Astrocyte of the cerebellum (primary cell): Measurements from ENCODE around the gene FER1L5.

ENCODE experiments used
- DNase-seq: peaks from one replicate; pipeline ENCODE4 v3.0.0-alpha.2; 2011; ENCODE audit warnings: low read depth
- H3K4me3 ChIP-seq: 2 replicates; pipeline ENCODE4 v1.5.1; 2011; ENCODE audit warnings: mild to moderate bottlenecking, low read depth, low read length, moderate library complexity
- in situ Hi-C: cut with HindIII; loops from 2 replicates; pipeline ENCODE4 v1.10.0; 2017; ENCODE audit warnings: low sequenced_read_pairs
- TF ChIP-seq, protein P1 (sequence below): IDR thresholded peaks from 2 replicates; pipeline ENCODE4 v1.5.1; 2012; ENCODE audit warnings: low read length, low read depth, moderate library complexity, mild to moderate bottlenecking; ENCODE audit errors: missing control alignments

FER1L5 gene

GRCh38 chr2:96689431-96689991 is 46.9 kb downstream of the FER1L5 start:
- no peak for DNase-seq
- TF ChIP-seq, protein P1, sequence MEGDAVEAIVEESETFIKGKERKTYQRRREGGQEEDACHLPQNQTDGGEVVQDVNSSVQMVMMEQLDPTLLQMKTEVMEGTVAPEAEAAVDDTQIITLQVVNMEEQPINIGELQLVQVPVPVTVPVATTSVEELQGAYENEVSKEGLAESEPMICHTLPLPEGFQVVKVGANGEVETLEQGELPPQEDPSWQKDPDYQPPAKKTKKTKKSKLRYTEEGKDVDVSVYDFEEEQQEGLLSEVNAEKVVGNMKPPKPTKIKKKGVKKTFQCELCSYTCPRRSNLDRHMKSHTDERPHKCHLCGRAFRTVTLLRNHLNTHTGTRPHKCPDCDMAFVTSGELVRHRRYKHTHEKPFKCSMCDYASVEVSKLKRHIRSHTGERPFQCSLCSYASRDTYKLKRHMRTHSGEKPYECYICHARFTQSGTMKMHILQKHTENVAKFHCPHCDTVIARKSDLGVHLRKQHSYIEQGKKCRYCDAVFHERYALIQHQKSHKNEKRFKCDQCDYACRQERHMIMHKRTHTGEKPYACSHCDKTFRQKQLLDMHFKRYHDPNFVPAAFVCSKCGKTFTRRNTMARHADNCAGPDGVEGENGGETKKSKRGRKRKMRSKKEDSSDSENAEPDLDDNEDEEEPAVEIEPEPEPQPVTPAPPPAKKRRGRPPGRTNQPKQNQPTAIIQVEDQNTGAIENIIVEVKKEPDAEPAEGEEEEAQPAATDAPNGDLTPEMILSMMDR, result no peak
- in situ Hi-C loops, result no loop called here
- H3K4me3 ChIP-seq, result no peak overlapping the region

- no peak overlapping the region for H3K4me3 ChIP-seq
- TF ChIP-seq, protein P1, result no peak
- in situ Hi-C loops, result no loop called here
- DNase-seq, result no peak
Observed at GRCh38 chr2:96690306-96691021, 47.9 kb downstream of the FER1L5 start.

GRCh38 chr2:96691022-96691612 is 48.6 kb downstream of the FER1L5 start:
- no peak for DNase-seq
- no peak overlapping the region for H3K4me3 ChIP-seq
- TF ChIP-seq, protein P1, result no peak
- in situ Hi-C loops, result no loop called here

DNA sequence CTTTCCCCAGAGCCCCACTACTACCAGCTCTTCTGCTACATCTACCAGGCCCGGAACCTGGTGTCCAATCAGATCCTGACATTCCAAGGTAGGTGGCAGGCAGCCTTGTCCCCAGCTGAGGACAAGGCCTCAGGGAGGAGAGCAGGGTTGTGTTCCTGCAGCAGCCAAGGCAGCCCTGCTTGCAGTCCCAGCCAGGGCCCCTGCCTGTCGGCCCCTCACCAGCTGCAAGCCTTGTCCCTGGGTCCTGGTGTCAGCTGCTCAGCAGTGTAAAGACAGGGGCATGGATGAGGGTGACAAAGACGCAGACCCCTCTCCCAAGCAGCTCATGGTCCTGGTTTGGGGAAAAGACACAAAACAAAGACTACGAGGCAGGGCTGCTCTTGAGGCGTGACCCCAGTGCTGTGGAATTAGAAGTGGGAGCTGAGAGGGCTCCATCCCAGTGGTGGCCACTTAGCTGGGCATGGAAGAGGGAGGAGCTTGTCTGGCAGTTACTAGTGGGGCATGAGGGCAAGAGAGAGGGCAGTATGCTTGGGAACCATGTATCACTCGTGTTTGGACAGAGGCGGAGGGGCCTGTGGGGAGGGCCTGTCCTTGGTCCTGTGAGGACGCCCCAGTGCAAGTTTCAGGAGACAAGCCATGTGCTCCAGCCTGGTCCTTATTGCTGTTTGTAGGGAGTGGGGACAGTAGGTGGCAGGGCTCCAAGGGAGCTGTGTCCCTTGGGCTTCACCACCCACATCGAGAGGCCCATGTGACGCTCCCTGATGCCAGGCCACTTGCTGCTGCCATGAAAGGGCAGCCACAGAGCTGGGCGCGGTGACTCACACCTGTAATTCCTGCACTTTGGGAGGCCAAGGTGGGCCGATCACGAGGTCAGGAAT is 49.8 kb downstream of the FER1L5 start:
- in situ Hi-C loops, result no loop called here
- no peak overlapping the region for H3K4me3 ChIP-seq
- TF ChIP-seq, protein P1, result no peak
- DNase-seq, result no peak

GRCh38 chr2:96693286-96694200 is 51.0 kb downstream of the FER1L5 start:
- TF ChIP-seq, protein P1, result no peak
- in situ Hi-C loops, result no loop called here
- H3K4me3 ChIP-seq, result no peak overlapping the region
- no peak for DNase-seq
